GM18858 (cell line): ENCODE data around the gene GLCCI1.
"Not testable (repeated sequence)": the region's sequence is repeated elsewhere in the genome, so short reads cannot be mapped to it uniquely, and the experiment has no call there.

Experiments used
- ATAC-seq: cut with Tn5 transposase; IDR thresholded peaks from one replicate; pipeline ENCODE4 v1.9.1; 2021; ENCODE audit not compliant: unreplicated experiment

Gene GLCCI1

GRCh38 chr7:8089036-8089780, 120.6 kb downstream of the GLCCI1 start:
- ATAC-seq, result no peak

- ATAC-seq, result no peak
These were observed 123.5 kb downstream of the GLCCI1 start for GRCh38 chr7:8092140-8092539.

DNA sequence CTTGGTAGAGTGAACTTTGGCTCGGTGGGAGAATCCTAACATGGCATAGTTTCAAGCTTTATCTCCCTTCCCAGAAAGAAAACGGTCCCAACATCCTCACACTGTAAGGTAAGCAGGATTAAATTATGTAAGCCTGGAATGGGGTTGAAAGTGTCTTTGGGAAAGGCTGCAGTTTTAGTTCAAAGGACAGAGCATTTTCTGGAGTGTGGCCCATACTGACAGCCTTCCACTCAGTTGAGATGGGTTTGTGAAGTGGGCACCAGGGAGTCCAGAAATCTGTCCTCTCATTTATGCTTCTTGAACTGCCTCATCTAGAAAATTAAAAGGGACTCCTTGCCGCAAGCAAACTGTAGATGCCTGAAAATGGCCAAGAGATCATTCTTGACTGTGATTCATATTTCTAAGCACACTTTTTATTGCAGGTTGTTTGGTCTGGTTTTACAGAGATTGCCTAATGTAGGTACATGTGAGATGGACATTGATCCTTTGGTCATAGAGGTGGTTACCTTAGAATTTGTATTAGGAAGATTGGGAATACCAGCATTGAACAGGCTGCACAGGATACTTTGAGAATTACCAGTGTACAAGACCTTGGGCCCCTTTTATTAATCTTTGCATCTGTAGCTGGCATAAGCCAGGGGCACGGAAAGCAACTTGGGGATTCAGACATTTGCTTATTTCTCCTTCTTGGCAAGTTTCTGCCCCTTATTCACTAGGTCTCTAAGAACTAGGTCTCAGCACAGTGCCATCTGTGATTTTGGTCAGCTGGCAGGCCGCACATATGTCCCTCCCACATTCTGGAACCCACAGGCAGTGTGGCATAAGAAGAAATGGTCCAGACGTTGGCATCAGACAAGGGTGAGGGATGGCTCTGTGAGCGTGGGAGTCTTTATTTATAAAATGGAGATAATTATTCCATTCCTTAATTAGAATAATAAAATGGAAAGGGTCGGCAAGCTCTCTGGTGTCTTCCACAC, 125.9 kb downstream of the GLCCI1 start:
- ATAC-seq, result no peak

DNA sequence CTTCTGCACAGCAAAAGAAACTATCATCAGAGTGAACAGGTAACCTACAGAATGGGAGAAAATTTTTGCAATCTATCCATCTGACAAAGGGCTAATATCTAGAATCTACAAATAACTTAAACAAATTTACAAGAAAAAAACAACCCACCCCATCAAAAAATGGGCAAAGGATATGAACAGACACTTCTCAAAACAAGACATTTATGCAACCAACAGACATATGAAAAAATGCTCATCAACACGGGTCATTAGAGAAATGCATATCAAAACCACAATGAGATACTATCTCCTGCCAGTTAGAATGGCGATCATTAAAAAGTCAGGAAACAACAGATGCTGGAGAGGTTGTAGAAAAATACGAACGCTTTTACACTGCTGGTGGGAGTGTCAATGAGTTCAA, 132.7 kb downstream of the GLCCI1 start:
- ATAC-seq, result not testable (repeated sequence)

GRCh38 chr7:8103282-8103681, 134.7 kb downstream of the GLCCI1 start:
- no peak for ATAC-seq

DNA sequence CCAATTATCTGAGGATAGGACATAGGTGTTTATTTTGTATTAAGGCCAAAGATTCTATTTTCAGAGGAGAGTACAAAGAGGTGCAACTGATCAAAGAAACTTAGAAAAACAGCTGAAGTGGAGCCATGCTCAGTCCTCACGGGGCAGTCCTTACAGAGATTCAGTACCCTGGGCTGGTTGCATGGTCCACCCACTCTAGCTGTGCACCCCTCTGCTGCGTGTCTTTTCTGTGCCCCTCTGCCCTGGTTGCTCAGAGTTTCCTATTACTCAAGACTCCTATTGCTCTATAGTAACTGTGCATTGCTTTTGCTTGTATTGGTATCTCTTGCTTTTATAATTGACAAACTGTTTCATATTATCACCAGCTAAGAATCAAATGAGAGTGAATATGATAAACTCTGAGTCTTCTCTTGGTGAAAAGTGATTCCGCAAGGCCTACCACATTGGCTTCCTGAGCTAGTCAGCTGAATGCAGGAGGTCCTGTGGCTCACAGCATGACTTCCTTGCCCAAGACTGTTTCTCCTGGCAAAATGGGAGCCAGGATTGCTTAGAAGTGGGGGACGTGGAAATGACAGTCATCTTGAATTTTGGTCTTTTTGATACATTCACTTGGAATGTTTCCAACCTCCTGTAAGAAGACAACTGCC, 137.0 kb downstream of the GLCCI1 start:
- no peak for ATAC-seq

DNA sequence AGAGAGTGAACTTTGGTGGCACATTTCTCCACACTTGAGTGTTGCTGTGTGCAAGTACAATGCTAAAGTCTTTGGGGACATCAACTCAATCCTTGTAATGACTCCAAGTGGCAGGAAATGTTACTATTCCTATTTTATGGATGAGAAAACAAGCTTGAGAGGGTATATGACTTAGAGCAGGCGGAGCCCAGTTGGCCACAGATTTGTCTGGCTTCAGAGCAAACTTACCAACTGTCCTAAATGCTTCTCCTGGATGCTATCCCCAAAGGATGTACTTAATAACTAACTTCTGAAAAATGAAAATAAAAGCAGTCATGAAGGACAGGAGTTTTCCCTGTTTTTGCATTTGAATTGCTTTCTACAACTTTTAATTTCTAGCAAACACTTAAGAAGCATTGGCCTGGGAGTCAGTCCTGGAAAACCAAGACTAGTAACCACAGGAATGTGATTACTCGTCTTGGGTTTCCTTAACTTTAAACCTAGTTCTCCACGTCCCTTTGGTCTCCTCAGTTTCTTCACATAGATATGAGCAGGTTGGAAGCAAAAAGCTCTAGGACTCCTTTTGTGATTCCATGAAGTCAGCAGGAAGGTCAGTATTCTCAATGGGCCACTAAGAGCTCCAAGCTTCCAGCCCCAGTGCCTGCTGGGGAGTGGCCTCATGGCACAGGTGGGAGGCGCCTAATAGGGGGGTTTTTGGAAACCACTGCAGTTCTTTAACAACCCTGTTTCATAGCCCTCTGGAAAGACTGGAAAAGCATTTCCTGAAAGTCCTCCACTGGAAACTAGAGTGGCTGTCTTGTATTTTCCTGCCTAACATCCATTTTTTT, 140.8 kb downstream of the GLCCI1 start:
- ATAC-seq, result no peak

- no peak for ATAC-seq
These were observed 142.8 kb downstream of the GLCCI1 start for GRCh38 chr7:8111282-8111960.

GRCh38 chr7:8112685-8113084, 144.1 kb downstream of the GLCCI1 start:
- ATAC-seq, result no peak

DNA sequence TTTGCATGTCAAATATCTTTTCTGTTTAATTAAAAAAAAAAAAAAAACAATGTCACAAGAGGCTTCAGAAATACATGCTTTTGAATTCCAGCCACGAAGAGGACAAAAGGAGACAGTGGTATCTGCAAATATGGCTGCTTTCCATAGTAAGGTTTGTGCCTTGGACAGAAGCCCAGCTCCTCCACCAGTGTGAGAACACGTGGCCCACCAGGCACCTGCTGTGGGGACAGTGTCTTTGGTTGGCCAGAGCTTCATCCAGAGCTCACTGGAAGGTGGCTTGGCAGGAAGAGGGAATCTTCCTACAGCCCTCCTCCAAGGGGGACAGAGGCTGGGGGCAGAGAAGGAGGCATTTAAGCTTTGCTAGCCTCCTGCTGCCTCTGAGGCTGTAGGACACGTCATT, 144.6 kb downstream of the GLCCI1 start:
- ATAC-seq, result no peak

DNA sequence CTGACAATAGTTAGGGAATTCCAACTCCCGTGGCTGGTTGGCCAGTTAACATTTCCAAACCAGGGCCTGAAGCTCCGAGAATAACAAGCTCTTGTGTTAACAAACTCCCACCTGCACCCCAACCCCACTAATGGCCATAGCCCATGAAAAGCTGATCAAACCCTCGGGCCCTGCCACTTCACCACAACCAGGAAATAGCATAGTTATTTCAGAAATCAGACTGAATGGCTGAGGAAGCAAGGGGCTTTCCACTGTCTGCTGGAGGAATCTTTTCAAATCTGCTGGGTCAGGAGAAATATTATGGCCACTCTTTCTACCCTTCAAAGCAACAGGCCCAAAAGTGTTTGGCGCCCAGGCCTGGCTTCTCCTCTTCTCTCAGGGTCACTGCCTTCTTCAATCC, 145.6 kb downstream of the GLCCI1 start:
- peak; percentile 26 for ATAC-seq

DNA sequence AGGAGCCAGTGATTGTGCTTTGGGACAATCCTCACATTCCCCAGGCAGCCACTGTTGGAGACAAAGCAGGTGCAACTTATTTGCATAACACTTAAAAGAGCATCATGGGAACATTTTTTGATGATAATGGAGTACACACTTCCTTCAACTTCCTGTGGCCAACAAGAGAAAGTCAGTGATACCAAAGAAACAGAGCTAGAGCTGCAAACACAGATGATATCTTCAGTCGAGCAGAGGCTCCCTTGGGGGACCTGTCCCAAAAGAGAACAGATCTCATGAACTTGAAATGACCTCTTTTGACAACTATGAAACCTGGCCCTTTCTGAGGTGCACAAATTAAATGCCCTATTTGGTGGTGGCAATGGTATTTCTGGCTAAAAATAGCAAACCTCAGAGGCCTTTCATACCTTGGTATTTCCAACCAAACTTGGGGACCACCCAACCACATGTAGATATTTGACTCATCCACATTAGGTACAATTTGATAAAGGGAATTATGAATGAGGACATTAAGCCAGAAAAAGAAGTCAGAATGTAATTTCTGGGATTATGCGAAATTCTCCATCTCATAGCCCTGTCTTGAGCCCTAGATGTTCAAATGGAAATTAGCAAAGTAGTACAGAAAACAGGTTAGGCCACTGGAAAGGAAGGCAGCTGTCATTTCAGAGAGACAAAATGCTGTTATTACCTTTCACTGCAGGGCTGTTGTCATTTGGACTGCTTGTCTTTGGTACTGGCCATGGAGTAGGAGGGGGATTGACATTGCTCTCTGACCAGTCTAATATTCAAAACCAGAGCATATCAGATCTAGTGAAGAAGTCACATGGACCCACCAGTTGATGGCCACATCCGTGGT, 147.2 kb downstream of the GLCCI1 start:
- peak; percentile 96 for ATAC-seq

DNA sequence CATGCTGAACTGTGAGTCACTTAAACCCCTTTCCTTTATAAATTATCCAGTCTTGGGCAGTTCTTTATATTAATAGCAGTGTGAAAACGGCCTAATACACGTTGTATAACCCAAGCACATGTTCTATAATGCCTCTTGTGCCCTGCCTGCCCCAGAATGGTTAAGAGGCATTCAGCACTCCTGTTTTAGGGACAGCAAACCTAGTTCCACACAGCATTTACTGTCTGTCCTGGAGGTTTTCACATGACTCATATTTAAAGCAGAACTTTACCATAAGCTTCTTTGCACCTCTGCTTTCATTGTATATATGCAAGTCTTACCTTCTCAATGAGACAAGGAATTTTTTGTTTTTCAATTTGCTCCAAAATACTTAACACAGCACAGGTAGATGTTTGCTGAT, 148.6 kb downstream of the GLCCI1 start:
- ATAC-seq, result no peak

GRCh38 chr7:8119262-8119661, 150.7 kb downstream of the GLCCI1 start:
- no peak for ATAC-seq

- ATAC-seq, result no peak
These were observed 151.9 kb downstream of the GLCCI1 start for GRCh38 chr7:8120390-8121058.

- ATAC-seq, result no peak
These were observed 152.6 kb downstream of the GLCCI1 start for GRCh38 chr7:8121243-8121642.

DNA sequence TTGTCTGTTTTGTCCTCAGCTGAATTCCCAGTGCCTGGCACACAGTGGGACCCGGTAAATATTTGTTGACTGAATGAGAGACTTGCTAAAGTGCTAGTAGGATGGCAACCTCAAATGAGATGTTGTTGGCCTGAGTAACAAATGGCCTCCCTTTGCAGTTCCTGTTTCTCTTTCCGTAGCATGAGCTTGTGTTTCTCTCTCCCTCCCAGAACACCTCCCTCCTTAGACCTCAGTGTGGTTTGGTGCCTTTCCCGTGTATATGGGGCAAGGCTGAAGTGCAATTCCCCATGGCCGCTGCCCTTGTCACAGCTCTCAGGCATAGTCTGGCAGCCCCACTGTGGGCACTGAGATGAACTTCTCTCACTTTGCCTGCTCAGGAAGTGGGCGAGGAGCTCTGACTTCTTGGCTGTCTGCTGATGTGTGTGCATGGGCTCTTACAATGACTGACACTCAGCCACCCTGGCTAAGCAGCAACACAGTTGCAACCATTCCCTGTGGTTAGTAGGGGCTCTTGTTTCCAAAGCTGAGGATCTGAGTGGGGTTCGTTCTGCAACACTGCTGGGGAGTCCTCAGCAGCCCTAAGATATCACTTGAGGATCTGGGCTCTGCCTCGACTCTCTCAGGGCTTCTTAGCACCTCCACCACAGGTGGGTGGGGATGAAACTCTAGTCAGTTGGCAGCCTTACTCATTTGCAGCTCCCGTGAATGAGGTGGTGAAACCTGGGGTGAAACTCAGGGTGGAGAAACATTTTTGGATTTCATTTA, 157.3 kb downstream of the GLCCI1 start:
- ATAC-seq, result peak; percentile 69

DNA sequence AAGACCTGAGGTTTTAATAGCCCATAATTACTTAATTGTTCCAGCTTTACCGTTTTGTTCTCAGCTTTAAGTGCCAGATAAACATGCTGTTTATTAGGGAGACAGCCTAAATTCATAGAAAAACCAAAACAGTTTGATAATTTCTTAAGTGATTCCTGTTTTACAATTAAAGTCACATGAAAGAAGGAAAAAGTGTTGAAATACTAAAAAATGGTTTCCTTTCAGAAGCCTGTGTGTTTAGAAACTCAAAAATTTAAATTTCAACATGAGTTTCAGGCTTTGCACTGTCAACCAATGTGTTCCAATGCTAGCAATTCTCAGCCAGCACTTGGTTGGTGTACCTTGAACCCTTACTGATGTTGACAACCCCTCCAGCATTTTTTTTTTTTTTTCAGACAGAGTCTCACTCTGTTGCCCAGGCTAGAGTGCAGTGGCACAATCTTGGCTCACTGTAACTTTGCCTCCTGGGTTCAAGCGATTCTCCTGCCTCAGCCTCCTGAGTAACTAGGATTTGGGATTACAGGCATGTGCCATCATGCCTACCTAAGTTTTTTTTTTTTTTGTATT, 158.1 kb downstream of the GLCCI1 start:
- ATAC-seq, result no peak
